HepG2 (cell line): ENCODE data around the gene GJB4.

Experiments used
- CTCF ChIP-seq: sonication (generic); formaldehyde crosslinking; IDR thresholded peaks from 2 replicates; pipeline ENCODE4 v1.5.0; 2020; ENCODE audit warnings: mild to moderate bottlenecking, missing genetic modification reagents, moderate library complexity
- ESRRA ChIP-seq: sonication (generic); formaldehyde crosslinking; IDR thresholded peaks from 2 replicates; pipeline ENCODE4 v1.5.1; 2020; ENCODE audit warnings: mild to moderate bottlenecking, low read depth, missing genetic modification reagents
- POLR2A ChIP-seq, 2 experiments: IDR thresholded peaks; 2 replicates each; pipeline ENCODE4 v1.6.1; 2011; ENCODE audit warnings: low read depth in 2 of 2, low read length in 2 of 2, mild to moderate bottlenecking in 1 of 2, moderate library complexity in 1 of 2; ENCODE audit not compliant: insufficient read depth in 1 of 2
- PRMT3 ChIP-seq: sonication (generic); formaldehyde crosslinking; IDR thresholded peaks from 2 replicates; pipeline ENCODE4 v1.8.1; 2022; ENCODE audit warnings: low read depth, mild to moderate bottlenecking, moderate library complexity, missing genetic modification reagents, borderline replicate concordance
- ZNF10 ChIP-seq: sonication (generic); formaldehyde crosslinking; IDR thresholded peaks from 2 replicates; pipeline ENCODE4 v1.4.0; 2020; ENCODE audit warnings: mild to moderate bottlenecking, low read depth, missing genetic modification reagents, borderline replicate concordance
- ZNF235 ChIP-seq: sonication (generic); formaldehyde crosslinking; IDR thresholded peaks from 2 replicates; pipeline ENCODE4 v1.8.1; 2023; ENCODE audit warnings: mild to moderate bottlenecking, missing genetic modification reagents, borderline replicate concordance
- TF ChIP-seq, protein P1 (sequence below): sonication (generic); formaldehyde crosslinking; IDR thresholded peaks from 2 replicates; pipeline ENCODE4 v1.4.0; 2020; ENCODE audit warnings: missing genetic modification reagents, borderline replicate concordance
- TF ChIP-seq, protein P2 (sequence below): sonication (generic); formaldehyde crosslinking; IDR thresholded peaks from 2 replicates; pipeline ENCODE4 v1.5.0; 2020; ENCODE audit warnings: missing genetic modification reagents

GRCh38 chr1:34745666-34746065 lies 13.9 kb upstream of the GJB4 start:
- no peak for TF ChIP-seq CTCF
- TF ChIP-seq PRMT3 (CRISPR knock-in tag) = no peak
- TF ChIP-seq ESRRA (CRISPR knock-in tag) = no peak
- no peak for TF ChIP-seq ZNF10
- TF ChIP-seq, protein P1, sequence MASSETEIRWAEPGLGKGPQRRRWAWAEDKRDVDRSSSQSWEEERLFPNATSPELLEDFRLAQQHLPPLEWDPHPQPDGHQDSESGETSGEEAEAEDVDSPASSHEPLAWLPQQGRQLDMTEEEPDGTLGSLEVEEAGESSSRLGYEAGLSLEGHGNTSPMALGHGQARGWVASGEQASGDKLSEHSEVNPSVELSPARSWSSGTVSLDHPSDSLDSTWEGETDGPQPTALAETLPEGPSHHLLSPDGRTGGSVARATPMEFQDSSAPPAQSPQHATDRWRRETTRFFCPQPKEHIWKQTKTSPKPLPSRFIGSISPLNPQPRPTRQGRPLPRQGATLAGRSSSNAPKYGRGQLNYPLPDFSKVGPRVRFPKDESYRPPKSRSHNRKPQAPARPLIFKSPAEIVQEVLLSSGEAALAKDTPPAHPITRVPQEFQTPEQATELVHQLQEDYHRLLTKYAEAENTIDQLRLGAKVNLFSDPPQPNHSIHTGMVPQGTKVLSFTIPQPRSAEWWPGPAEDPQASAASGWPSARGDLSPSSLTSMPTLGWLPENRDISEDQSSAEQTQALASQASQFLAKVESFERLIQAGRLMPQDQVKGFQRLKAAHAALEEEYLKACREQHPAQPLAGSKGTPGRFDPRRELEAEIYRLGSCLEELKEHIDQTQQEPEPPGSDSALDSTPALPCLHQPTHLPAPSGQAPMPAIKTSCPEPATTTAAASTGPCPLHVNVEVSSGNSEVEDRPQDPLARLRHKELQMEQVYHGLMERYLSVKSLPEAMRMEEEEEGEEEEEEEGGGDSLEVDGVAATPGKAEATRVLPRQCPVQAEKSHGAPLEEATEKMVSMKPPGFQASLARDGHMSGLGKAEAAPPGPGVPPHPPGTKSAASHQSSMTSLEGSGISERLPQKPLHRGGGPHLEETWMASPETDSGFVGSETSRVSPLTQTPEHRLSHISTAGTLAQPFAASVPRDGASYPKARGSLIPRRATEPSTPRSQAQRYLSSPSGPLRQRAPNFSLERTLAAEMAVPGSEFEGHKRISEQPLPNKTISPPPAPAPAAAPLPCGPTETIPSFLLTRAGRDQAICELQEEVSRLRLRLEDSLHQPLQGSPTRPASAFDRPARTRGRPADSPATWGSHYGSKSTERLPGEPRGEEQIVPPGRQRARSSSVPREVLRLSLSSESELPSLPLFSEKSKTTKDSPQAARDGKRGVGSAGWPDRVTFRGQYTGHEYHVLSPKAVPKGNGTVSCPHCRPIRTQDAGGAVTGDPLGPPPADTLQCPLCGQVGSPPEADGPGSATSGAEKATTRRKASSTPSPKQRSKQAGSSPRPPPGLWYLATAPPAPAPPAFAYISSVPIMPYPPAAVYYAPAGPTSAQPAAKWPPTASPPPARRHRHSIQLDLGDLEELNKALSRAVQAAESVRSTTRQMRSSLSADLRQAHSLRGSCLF = no peak
- TF ChIP-seq ZNF235 = no peak
- TF ChIP-seq, protein P2, sequence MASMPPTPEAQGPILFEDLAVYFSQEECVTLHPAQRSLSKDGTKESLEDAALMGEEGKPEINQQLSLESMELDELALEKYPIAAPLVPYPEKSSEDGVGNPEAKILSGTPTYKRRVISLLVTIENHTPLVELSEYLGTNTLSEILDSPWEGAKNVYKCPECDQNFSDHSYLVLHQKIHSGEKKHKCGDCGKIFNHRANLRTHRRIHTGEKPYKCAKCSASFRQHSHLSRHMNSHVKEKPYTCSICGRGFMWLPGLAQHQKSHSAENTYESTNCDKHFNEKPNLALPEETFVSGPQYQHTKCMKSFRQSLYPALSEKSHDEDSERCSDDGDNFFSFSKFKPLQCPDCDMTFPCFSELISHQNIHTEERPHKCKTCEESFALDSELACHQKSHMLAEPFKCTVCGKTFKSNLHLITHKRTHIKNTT (CRISPR knock-in tag) = no peak
- TF ChIP-seq POLR2A (IDR thresholded peaks at IDR 0.05; ENCODE audit: insufficient read depth in 1 of 2, low read depth in 2 of 2, low read length in 2 of 2) = no peak
